DLD1 (cell line): ENCODE measurements around the gene NDUFAF5.

Source experiments
- in situ Hi-C: cut with HindIII; loops from 2 replicates; pipeline ENCODE4 v1.10.0; 2017; ENCODE audit warnings: low sequenced_read_pairs

NDUFAF5 gene

GRCh38 chr20:13865791-13866351 lies 81.0 kb downstream of the NDUFAF5 start:
- in situ Hi-C loops: no loop called here

GRCh38 chr20:13868331-13868730 lies 83.5 kb downstream of the NDUFAF5 start:
- in situ Hi-C loops: no loop called here

DNA sequence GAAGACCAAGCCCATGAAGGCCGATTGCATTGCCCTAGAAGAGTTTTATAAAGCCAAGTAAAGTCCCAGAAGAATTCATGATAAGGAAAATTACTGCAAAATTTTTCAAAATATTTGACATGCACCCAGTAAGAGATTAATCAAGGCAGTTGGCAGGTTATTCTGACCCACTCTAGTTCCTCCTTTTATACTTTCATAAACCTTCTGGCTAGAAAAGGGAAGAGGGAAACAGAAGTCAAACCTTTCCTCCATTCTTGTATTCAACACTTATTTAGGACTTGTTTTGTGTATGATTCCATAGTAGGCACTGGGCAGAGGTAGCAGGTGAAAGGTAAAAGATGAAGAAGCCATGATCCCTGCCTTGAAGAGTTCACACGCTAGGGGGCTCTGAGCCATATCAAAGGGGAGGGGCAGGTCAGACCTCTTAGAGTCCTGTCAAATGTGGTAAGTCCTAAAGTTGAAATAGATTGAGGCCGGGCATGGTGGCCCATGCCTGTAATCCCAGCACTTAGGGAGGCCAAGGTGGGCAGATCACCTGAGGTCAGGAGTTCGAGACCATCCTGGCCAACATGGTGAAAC lies 85.4 kb downstream of the NDUFAF5 start:
- in situ Hi-C loops: no loop called here
